Measurements from ENCODE around the gene FKRP. TPM values are rescaled to one million over a fixed set of nuclear protein-coding genes. Genes with fewer than 3 reads are reported as not detected.
A peak's percentile ranks its signal among the peaks of the same experiment; 100 is the strongest.
"Not testable (repeated sequence)": the region's sequence is repeated elsewhere in the genome, so short reads cannot be mapped to it uniquely, and the experiment has no call there.

Gene FKRP
- total and polyA plus RNA-seq, 12 donors: 13.0 to 22.8 (median 19.7) TPM

- DNase-seq; H3K4me1 ChIP-seq; H3K4me3 ChIP-seq; H3K27me3 ChIP-seq; H3K9me3 ChIP-seq; intact Hi-C loops (cut with DNase I): not testable (repeated sequence)
- H3K36me3 ChIP-seq: peaks cover 0 to 87% (median 22%) of the 10 kb centered on the region in 9 donors
- ATAC-seq: peak in 3 of 8 donors; percentile 22 to 35 (median 24)
- TF ChIP-seq CTCF (IDR thresholded peaks at IDR 0.05): peak in 1 of 9 donors; percentile 24
- WGBS, 2 donors: 92 to 93% methylated on average over 12 of the region's 12 CpGs
- H3K27ac ChIP-seq: peak overlapping the region in 1 of 10 donors; percentile 0
These were observed 32.2 kb downstream of the FKRP start for GRCh38 chr19:46777956-46778645.

- Histone ChIP-seq H3K27me3 (peaks cover 0 to 1% (median 0%) of the 10 kb centered on the region in 7 donors), H3K9me3 (no peaks in the 10 kb centered on the region), H3K4me3 (no peak overlapping the region), H3K36me3 (peaks cover 0 to 58% (median 7%) of the 10 kb centered on the region in 9 donors), H3K27ac (no peak overlapping the region), H3K4me1 (peaks cover 4 to 46% (median 30%) of the 10 kb centered on the region in 9 donors)
- ATAC-seq (no peak), DNase-seq (no peak)
- intact Hi-C loops (cut with DNase I): loop anchor here in 3 of 10 donors (10.0 kb wide), 1 partner anchor 52 kb away; no protein-coding TSS in a partner anchor
- 96 to 97% methylated on average over 7 of the region's 7 CpGs for WGBS, 2 donors
- no peak for TF ChIP-seq CTCF (IDR thresholded peaks at IDR 0.05)
These were observed 36.6 kb downstream of the FKRP start for GRCh38 chr19:46782355-46783019.

DNA sequence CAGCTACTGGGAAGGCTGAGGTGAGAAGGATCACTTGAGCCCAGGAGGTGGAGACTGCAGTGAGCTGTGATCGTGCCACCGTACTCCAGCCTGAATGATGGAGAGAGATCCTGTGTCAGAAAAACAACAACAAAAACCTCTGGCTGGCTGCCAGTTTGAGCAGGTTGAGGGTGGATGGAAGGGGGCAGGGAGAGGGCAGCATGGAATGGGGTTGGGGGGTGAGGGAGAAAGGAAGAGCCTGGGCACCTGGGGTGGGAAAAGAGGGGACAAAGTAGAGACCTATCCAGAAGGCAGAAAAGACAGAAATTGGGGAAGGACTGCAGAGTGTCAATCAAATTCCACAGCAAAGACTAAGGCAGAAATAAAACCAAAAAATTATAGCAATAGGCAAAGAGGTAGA, 37.8 kb downstream of the FKRP start:
- H3K27me3 ChIP-seq: peaks cover 0 to 6% (median 0%) of the 10 kb centered on the region in 7 donors
- DNase-seq (no peak), ATAC-seq (no peak)
- H3K36me3 ChIP-seq: peaks cover 0 to 47% (median 7%) of the 10 kb centered on the region in 9 donors
- TF ChIP-seq CTCF (IDR thresholded peaks at IDR 0.05): no peak
- intact Hi-C loops (cut with DNase I): loop anchor here in 3 of 10 donors (10.0 kb wide), 1 partner anchor 51 kb away; no protein-coding TSS in a partner anchor
- peak overlapping the region in 1 of 10 donors; percentile 83 for H3K4me3 ChIP-seq
- H3K9me3 ChIP-seq: no peaks in the 10 kb centered on the region
- peak overlapping the region in 2 of 10 donors; percentile 13 to 93 for H3K27ac ChIP-seq
- peaks cover 9 to 48% (median 36%) of the 10 kb centered on the region in 9 donors for H3K4me1 ChIP-seq
- 60 to 74% methylated on average over 2 of the region's 2 CpGs for WGBS, 2 donors

- 43 to 64% methylated on average over 17 of the region's 17 CpGs for WGBS, 2 donors
- Histone ChIP-seq H3K36me3 (peaks cover 0 to 39% (median 7%) of the 10 kb centered on the region in 9 donors), H3K4me1 (peaks cover 9 to 50% (median 40%) of the 10 kb centered on the region in 9 donors), H3K27ac (peak overlapping the region in 7 of 10 donors; percentile 13 to 93 (median 27)), H3K27me3 (peaks cover 0 to 6% (median 0%) of the 10 kb centered on the region in 7 donors), H3K4me3 (peak overlapping the region in 6 of 10 donors; percentile 9 to 87 (median 43)), H3K9me3 (no peaks in the 10 kb centered on the region)
- intact Hi-C loops (cut with DNase I): loop anchor here in 3 of 10 donors (10.0 kb wide), 1 partner anchor 50 kb away; no protein-coding TSS in a partner anchor
- DNase-seq: peak; percentile 30 to 43
- ATAC-seq: peak in 4 of 8 donors; percentile 21 to 46 (median 24)
- peak in 3 of 9 donors; percentile 3 to 17 (median 11) for TF ChIP-seq CTCF (IDR thresholded peaks at IDR 0.05)
These were observed 38.6 kb downstream of the FKRP start for GRCh38 chr19:46784262-46785053.
